Left hindlimb (tissue), 1 donor: Measurements from ENCODE around the gene TBCD.

ENCODE experiments used
- DNase-seq: peaks from one replicate; pipeline ENCODE4 v3.0.0-alpha.2; 2018

Gene TBCD

GRCh38 chr17:82812601-82813000 lies 60.7 kb downstream of the TBCD start:
- no peak for DNase-seq

- peak; percentile 13 for DNase-seq
These were observed 61.6 kb downstream of the TBCD start for GRCh38 chr17:82813299-82814051.

GRCh38 chr17:82814834-82815233 lies 63.0 kb downstream of the TBCD start:
- no peak for DNase-seq

- DNase-seq, result peak; percentile 26
These were observed 63.5 kb downstream of the TBCD start for GRCh38 chr17:82815354-82815753.

- DNase-seq, result peak; percentile 19
These were observed 64.0 kb downstream of the TBCD start for GRCh38 chr17:82815790-82816305.

- DNase-seq, result no peak
These were observed 64.5 kb downstream of the TBCD start for GRCh38 chr17:82816358-82816757.

- DNase-seq, result peak; percentile 4
These were observed 66.1 kb downstream of the TBCD start for GRCh38 chr17:82817947-82818346.

- no peak for DNase-seq
These were observed 68.7 kb downstream of the TBCD start for GRCh38 chr17:82820278-82821251.

GRCh38 chr17:82821554-82821953 lies 69.7 kb downstream of the TBCD start:
- no peak for DNase-seq

- no peak for DNase-seq
These were observed 70.4 kb downstream of the TBCD start for GRCh38 chr17:82822281-82822680.

- DNase-seq, result peak; percentile 18
These were observed 71.1 kb downstream of the TBCD start for GRCh38 chr17:82823004-82823403.

GRCh38 chr17:82825540-82826124 lies 73.8 kb downstream of the TBCD start:
- DNase-seq, result no peak

- DNase-seq, result no peak
These were observed 74.3 kb downstream of the TBCD start for GRCh38 chr17:82826211-82826610.

- peak; percentile 2 for DNase-seq
These were observed 75.1 kb downstream of the TBCD start for GRCh38 chr17:82826956-82827355.

- DNase-seq, result peak; percentile 8
These were observed 77.1 kb downstream of the TBCD start for GRCh38 chr17:82828875-82829487.

- DNase-seq, result peak; percentile 47
These were observed 78.4 kb downstream of the TBCD start for GRCh38 chr17:82830249-82830661.

GRCh38 chr17:82831041-82831817 lies 79.4 kb downstream of the TBCD start:
- no peak for DNase-seq

GRCh38 chr17:82831818-82832200 lies 79.9 kb downstream of the TBCD start:
- DNase-seq, result no peak

GRCh38 chr17:82832411-82832810 lies 80.5 kb downstream of the TBCD start:
- no peak for DNase-seq

- DNase-seq, result no peak
These were observed 81.1 kb downstream of the TBCD start for GRCh38 chr17:82832881-82833475.

- DNase-seq, result no peak
These were observed 83.3 kb downstream of the TBCD start for GRCh38 chr17:82835122-82835521.
